Nephron progenitor cell (in vitro differentiated cells): Measurements from ENCODE around the gene ZDHHC14.

Experiments
- DNase-seq: peaks from one replicate; pipeline ENCODE4 v3.0.0; 2021
- H3K27ac Mint-ChIP-seq: 2 replicates; pipeline ENCODE4 v1.8.0; 2021; ENCODE audit warnings: mild to moderate bottlenecking, moderate library complexity, mixed read lengths
- H3K27me3 Mint-ChIP-seq: 2 replicates; pipeline ENCODE4 v1.8.0; 2021; ENCODE audit warnings: mild to moderate bottlenecking, low read depth, mixed read lengths; ENCODE audit not compliant: poor library complexity
- H3K36me3 Mint-ChIP-seq: 2 replicates; pipeline ENCODE4 v1.8.0; 2021; ENCODE audit warnings: low read depth, mixed read lengths
- H3K4me1 Mint-ChIP-seq: 2 replicates; pipeline ENCODE4 v1.8.0; 2021; ENCODE audit warnings: mixed read lengths
- H3K4me3 Mint-ChIP-seq: 2 replicates; pipeline ENCODE4 v1.8.0; 2021; ENCODE audit warnings: mild to moderate bottlenecking, moderate library complexity, mixed read lengths
- H3K9me3 Mint-ChIP-seq: 2 replicates; pipeline ENCODE4 v1.8.0; 2021; ENCODE audit warnings: mild to moderate bottlenecking, moderate library complexity, mixed read lengths
- TF ChIP-seq, protein P1 (sequence below): fragments of 200-600 bp; sonication (generic); IDR thresholded peaks from 2 replicates; pipeline ENCODE4 v1.5.0; 2021; ENCODE audit warnings: antibody characterized with exemption

ZDHHC14 gene

DNA sequence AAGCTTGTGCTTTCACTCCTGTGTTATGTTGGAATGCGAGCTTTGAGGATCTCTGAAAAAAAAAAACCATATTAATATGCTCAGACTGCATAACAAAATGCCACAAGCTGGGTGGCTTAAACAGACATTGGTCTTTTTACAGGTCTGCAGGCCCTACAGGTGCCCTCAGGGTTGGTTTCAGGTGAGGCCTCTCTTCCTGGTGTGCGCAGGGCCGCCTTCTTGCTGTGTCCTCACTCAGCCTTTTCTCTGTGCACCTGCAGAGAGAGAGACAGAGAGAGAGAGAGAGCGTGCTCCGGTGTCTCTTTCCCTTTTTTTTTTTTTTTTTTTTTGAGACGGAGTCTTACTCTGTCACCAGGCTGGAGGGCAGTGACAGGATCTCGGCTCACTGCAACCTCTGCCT lies 327.9 kb downstream of the ZDHHC14 start:
- TF ChIP-seq, protein P1, sequence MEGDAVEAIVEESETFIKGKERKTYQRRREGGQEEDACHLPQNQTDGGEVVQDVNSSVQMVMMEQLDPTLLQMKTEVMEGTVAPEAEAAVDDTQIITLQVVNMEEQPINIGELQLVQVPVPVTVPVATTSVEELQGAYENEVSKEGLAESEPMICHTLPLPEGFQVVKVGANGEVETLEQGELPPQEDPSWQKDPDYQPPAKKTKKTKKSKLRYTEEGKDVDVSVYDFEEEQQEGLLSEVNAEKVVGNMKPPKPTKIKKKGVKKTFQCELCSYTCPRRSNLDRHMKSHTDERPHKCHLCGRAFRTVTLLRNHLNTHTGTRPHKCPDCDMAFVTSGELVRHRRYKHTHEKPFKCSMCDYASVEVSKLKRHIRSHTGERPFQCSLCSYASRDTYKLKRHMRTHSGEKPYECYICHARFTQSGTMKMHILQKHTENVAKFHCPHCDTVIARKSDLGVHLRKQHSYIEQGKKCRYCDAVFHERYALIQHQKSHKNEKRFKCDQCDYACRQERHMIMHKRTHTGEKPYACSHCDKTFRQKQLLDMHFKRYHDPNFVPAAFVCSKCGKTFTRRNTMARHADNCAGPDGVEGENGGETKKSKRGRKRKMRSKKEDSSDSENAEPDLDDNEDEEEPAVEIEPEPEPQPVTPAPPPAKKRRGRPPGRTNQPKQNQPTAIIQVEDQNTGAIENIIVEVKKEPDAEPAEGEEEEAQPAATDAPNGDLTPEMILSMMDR, result no peak
- peaks cover 11% of the 10 kb centered on the region for H3K27me3 Mint-ChIP-seq

DNA sequence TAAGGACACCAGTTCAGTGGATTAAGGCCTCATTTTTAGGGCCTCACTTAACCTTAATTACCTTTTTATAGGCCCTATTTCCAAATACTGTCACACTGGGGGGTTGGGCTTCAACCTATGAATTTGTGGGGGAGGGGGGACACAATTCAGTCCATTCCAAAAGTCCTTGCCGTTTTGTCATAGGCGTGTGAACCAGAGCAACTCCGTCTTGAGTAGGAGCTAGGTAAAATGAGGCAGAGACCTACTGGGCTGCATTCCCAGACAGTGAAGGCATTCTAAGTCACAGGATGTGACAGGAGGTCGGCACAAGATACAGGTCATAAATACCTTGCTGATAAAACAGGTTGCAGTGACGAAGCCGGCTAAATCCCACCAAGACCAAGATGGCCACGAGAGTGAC lies 328.6 kb downstream of the ZDHHC14 start:
- no peak for DNase-seq
- Mint-ChIP-seq H3K27me3 (peaks cover 11% of the 10 kb centered on the region), H3K9me3 (peaks cover 24% of the 10 kb centered on the region), H3K4me3 (no peak overlapping the region), H3K27ac (no peak overlapping the region), H3K4me1 (peaks cover 45% of the 10 kb centered on the region), H3K36me3 (peaks cover 7% of the 10 kb centered on the region)
- TF ChIP-seq, protein P1, result no peak

More for the DNA sequence above, 327.9 kb downstream of the ZDHHC14 start:
- Mint-ChIP-seq H3K4me1 (peaks cover 44% of the 10 kb centered on the region), H3K27ac (no peak overlapping the region), H3K4me3 (no peak overlapping the region), H3K36me3 (peaks cover 7% of the 10 kb centered on the region), H3K9me3 (peaks cover 29% of the 10 kb centered on the region)
- DNase-seq, result no peak

DNA sequence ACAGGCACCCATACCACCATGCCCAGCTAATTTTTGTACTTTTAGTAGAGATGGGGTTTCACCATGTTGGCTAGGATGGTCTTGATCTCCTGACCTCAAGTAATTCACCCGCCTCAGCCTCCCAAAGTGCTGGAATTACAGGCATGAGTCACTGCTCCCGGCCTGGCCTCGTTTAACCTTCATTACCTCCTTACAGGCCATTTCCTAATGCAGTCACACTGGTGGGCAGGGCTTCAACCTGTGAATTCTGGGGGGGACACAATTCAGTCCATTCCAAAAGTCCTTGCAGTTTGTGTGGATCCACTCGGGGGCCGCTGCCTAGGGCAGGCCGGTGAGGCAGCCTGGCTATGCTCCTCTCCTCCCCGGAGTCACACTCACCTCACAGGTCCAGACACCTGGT lies 329.6 kb downstream of the ZDHHC14 start:
- Mint-ChIP-seq H3K4me3 (no peak overlapping the region), H3K27ac (no peak overlapping the region), H3K4me1 (peaks cover 52% of the 10 kb centered on the region), H3K36me3 (peaks cover under 1% of the 10 kb centered on the region), H3K9me3 (peaks cover 14% of the 10 kb centered on the region), H3K27me3 (peaks cover 9% of the 10 kb centered on the region)
- DNase-seq, result no peak
- TF ChIP-seq, protein P1, result no peak

DNA sequence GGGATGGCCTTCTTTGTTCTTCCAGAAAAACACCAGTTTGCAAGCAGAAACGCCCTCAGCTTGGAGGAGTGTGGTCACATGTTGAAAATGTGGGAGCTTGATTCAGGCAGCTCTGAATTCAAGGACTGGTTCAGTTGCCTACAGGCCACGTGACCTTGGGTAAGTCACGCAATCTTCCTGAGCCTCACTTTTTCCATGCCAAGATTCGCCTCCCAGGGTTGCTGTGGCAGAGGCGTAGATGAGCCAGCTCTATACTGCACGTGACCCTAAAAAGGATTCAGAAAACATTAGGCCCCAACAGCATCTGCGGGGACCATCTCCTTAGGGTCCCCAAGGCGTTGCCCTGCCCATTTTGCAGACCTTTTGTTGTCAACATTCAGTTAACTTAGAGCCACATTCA lies 330.1 kb downstream of the ZDHHC14 start:
- Mint-ChIP-seq H3K27me3 (peaks cover 9% of the 10 kb centered on the region), H3K4me1 (peaks cover 56% of the 10 kb centered on the region), H3K36me3 (no peaks in the 10 kb centered on the region), H3K27ac (no peak overlapping the region), H3K4me3 (no peak overlapping the region), H3K9me3 (peaks cover 9% of the 10 kb centered on the region)
- TF ChIP-seq, protein P1, result no peak
- DNase-seq, result no peak

DNA sequence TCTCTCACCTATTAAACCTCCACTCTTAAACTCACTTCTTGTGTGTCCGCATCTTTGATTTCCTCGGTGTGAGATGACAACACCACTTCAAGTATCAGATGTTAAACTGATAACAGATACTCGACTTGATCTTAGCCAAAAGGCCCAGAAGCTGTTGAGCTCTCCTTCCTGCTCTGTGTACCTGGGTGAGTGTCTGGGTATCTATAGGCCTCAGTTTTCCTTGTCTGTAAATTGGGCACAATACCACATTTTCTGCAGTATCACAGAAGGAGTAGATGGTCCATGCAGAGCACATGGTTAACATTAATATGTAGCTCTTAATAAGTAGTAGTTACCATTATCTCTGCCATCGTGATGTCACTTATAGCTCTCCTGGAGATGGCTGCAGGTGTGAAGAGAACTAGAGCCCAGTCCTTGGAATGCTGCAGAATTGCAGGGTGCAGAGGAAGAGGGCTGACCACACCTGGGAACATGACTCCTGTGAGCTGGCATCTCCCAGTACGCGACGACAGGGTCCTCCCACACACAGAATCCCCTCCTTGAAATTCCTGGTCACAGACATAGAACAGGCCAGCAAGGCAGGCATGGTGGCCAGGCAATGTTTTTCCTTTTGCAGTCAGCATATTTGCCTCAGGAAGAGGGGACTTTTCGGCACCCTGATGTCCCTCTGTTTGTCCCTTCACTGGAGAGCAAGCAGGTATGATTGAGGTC lies 331.8 kb downstream of the ZDHHC14 start:
- H3K27me3 Mint-ChIP-seq, result peaks cover 9% of the 10 kb centered on the region
- DNase-seq, result no peak
- H3K4me3 Mint-ChIP-seq, result no peak overlapping the region
- peak overlapping the region; percentile 80 for H3K27ac Mint-ChIP-seq
- no peaks in the 10 kb centered on the region for H3K36me3 Mint-ChIP-seq
- H3K9me3 Mint-ChIP-seq, result no peaks in the 10 kb centered on the region
- TF ChIP-seq, protein P1, result no peak
- H3K4me1 Mint-ChIP-seq, result peaks cover 73% of the 10 kb centered on the region
